ENCODE measurements around the gene FOXA2.

- no peak for TF ChIP-seq CTCF (IDR thresholded peaks at IDR 0.05)
- TF ChIP-seq POLR2A (IDR thresholded peaks at IDR 0.05): no peak
These were observed 42.1 kb upstream of the FOXA2 start for GRCh38 chr20:22626496-22626895.
